Activated CD4-positive, alpha-beta memory T cell treated with anti-CD3 and anti-CD28 coated beads, Interleukin-2, amount 10 ng/mL, durations not matched to agents 7 days and 5 days (primary cell): ENCODE results near the gene SLC24A3. TPM values are rescaled to one million over a fixed set of nuclear protein-coding genes. Genes with fewer than 3 reads are reported as not detected.

Experiments
- CTCF ChIA-PET: fragments of 350-600 bp; sonication (Branson Sonifier 250); formaldehyde crosslinking; loops from one replicate; lab custom pipeline; 2021; ENCODE audit warnings: antibody characterized with exemption, inconsistent platforms; lab: Charles Lee
- POLR2A ChIA-PET: fragments of 350-600 bp; sonication (Branson Sonifier 250); formaldehyde crosslinking; loops from one replicate; lab custom pipeline; 2021; ENCODE audit warnings: antibody characterized with exemption; lab: Charles Lee
- DNase-seq: peaks from one replicate; pipeline ENCODE4 v3.0.0-alpha.2; 2020
- H3K27ac Mint-ChIP-seq: one replicate; pipeline ENCODE4 v1.8.0; 2021; ENCODE audit warnings: mild to moderate bottlenecking, mixed read lengths
- H3K27me3 Mint-ChIP-seq: one replicate; pipeline ENCODE4 v1.8.0; 2021; ENCODE audit warnings: mixed read lengths
- H3K36me3 Mint-ChIP-seq: one replicate; pipeline ENCODE4 v1.8.0; 2021; ENCODE audit warnings: low read depth, mixed read lengths
- H3K4me1 Mint-ChIP-seq: one replicate; pipeline ENCODE4 v1.8.0; 2021; ENCODE audit warnings: mixed read lengths
- H3K4me3 Mint-ChIP-seq: one replicate; pipeline ENCODE4 v1.8.0; 2021; ENCODE audit warnings: mild to moderate bottlenecking, mixed read lengths
- H3K9me3 Mint-ChIP-seq: one replicate; pipeline ENCODE4 v1.8.0; 2021; ENCODE audit warnings: mixed read lengths
- total RNA-seq, 2 experiments: library from RNA; stranded (reverse); gene quantifications; one replicate each; pipeline ENCODE4 v1.2.3, GENCODE V29; 2021

SLC24A3 gene
- total RNA-seq, 2 experiments from 2014 or later = not detected

DNA sequence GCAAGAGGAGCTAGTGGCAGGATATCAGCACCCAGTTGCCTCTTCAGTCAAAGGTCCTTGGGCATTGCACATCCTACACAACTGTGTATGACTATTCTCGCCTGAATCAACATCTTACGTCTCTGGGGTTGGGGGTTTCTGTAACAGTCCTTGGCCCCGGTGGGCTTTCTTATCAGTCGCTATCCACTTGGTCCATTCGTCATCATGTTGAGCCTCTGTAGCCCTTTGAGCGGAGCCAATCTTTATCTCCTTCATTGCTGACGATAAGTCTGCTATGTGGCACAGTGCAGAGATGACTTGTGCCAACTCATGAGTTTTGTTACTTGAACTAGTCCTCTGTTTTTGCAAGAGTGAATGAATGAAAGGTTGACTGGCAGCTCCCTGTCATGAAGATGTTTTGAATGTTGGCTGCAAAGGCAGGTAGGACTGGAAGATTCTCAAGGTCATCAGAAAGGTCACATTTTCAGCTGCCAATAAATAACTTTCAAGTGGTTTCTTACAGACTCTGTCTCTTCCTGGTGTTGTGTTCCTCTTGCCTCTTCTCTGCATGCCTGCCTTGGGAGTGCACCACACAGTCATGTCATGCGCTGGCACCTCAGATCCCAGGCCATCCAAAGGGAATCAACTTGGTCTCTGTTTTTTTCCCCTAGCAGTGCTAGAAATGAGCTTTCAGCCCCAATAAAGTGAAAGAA lies 238.9 kb downstream of the SLC24A3 start:
- Mint-ChIP-seq H3K27me3 (no peaks in the 10 kb centered on the region), H3K4me3 (no peak overlapping the region), H3K9me3 (no peaks in the 10 kb centered on the region), H3K27ac (no peak overlapping the region), H3K4me1 (no peaks in the 10 kb centered on the region), H3K36me3 (no peaks in the 10 kb centered on the region)
- ChIA-PET POLR2A (no interaction called here), CTCF (no interaction called here)
- DNase-seq = no peak

DNA sequence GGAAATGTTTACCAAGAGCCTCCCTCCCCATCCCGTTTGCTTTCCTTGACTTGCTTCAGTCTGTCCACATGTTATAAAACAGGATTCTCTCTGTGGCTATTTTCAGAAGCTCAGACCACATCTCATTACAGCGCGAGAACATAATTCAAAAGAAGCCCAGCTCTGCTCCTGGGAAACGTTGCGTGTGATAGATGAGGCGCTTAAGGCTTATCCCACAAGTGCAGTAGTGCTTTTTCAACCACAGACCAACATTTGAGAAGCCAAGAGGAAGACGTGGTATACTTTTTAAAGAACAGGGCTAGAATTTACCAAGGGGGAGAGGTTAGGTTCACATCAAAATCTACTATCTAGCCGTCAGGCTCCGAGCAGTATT lies 239.5 kb downstream of the SLC24A3 start:
- ChIA-PET CTCF (no interaction called here), POLR2A (no interaction called here)
- Mint-ChIP-seq H3K27me3 (no peaks in the 10 kb centered on the region), H3K27ac (no peak overlapping the region), H3K9me3 (no peaks in the 10 kb centered on the region), H3K4me1 (no peaks in the 10 kb centered on the region), H3K36me3 (no peaks in the 10 kb centered on the region), H3K4me3 (no peak overlapping the region)
- no peak for DNase-seq

DNA sequence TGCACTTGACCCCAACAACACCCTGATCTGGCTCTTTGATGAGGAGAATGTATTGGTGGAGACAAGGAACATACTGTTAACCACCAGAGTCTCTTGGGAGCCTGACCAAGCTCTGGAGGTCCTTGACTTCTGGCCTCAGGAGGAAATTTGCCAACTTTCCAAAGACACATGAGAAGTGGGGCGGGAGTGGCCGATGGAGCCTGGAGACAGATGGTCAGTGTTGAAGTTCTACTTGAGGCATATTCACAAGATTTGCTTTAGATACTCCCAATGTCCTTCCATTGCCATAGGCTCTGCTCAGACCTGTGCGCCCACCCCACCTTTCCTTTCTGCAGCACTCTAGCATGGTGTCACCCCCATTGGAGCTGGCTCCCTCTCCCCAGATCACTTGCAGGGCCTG lies 241.0 kb downstream of the SLC24A3 start:
- ChIA-PET POLR2A (no interaction called here), CTCF (no interaction called here)
- no peaks in the 10 kb centered on the region for H3K36me3 Mint-ChIP-seq
- no peak for DNase-seq
- H3K9me3 Mint-ChIP-seq = no peaks in the 10 kb centered on the region
- H3K27me3 Mint-ChIP-seq = no peaks in the 10 kb centered on the region
- no peak overlapping the region for H3K27ac Mint-ChIP-seq
- no peak overlapping the region for H3K4me3 Mint-ChIP-seq
- no peaks in the 10 kb centered on the region for H3K4me1 Mint-ChIP-seq

DNA sequence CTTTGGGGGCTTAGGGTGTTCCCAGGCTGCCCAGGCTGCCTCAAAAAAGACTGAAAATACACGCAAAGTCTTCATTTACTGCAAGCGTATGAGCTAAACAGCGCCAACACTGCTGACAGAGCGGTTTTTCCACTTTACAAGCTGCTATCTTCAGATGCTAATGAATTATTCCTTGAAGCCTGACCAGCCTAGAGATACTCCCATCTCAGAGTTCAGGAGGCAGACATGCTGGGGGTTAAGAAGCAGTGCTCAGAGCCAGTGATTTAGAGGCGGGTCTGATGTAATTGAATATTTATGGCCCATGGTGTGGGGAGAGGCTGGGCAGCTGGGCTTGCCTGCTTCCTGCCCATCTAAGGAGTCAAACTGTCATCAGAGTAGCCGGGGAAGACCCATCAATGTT lies 241.4 kb downstream of the SLC24A3 start:
- H3K27me3 Mint-ChIP-seq = no peaks in the 10 kb centered on the region
- H3K4me1 Mint-ChIP-seq = no peaks in the 10 kb centered on the region
- no peak overlapping the region for H3K4me3 Mint-ChIP-seq
- no peaks in the 10 kb centered on the region for H3K36me3 Mint-ChIP-seq
- H3K27ac Mint-ChIP-seq = no peak overlapping the region
- DNase-seq = no peak
- ChIA-PET POLR2A (no interaction called here), CTCF (no interaction called here)
- H3K9me3 Mint-ChIP-seq = no peaks in the 10 kb centered on the region

DNA sequence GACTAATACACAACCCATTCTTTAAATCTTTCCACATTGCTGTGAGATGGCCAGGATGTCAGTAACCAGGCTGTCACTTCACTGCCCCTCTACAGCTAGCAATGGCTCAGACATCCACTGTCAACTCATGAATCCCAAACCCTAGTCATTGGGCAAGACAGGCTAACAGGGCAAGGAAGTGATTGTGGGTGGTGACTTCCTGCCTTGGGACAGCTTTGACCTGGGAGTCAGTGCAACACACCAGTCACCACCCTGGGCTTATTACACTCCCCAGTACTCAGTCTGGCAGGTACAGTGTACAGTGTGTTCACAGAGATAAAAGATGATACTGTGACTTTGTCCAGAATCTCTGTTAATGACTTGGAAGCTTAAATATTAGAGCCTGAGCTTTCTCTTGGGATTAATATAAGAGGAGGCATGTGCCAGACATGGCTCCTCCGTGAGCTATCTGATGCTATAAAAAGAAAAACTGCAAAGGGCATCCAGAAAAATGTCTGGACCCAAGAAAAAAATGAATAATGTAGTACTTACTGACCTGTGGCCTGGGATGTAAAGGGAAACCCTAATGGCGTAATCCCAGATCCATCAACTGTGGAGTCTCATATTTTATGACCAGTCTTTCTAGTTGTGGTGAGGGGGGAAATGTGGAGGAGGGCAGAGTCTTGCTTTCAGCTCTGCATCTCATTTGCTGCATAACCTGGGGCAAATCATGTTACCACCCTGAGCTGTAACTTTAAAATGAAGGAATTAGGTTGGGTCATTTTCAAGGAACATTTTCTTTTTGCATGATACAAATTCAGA lies 244.4 kb downstream of the SLC24A3 start:
- Mint-ChIP-seq H3K4me3 (no peak overlapping the region), H3K4me1 (no peaks in the 10 kb centered on the region), H3K9me3 (no peaks in the 10 kb centered on the region), H3K27me3 (no peaks in the 10 kb centered on the region), H3K27ac (no peak overlapping the region), H3K36me3 (no peaks in the 10 kb centered on the region)
- CTCF ChIA-PET = no interaction called here
- no peak for DNase-seq
- POLR2A ChIA-PET = no interaction called here

DNA sequence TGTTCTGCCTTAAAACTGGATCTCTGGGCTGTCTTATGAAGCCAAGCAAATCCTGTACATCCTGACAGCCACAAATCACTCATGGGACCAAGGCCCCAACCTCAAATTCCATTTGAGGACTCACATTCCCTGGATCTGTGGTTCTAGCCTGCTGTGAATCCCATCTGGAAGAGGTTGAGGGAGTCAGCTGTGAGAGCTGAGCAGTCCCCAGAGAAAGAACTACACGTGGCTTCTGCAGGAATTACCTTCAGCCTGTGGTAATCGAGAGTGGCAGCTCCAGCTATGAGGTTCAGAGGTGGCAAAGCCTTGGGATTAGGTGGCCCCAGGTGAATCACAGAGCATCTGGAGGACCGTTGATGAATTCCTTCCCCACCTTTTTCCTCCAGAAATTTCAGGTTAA lies 245.2 kb downstream of the SLC24A3 start:
- Mint-ChIP-seq H3K27me3 (no peaks in the 10 kb centered on the region), H3K36me3 (no peaks in the 10 kb centered on the region), H3K27ac (no peak overlapping the region), H3K4me3 (no peak overlapping the region), H3K9me3 (no peaks in the 10 kb centered on the region), H3K4me1 (no peaks in the 10 kb centered on the region)
- ChIA-PET CTCF (no interaction called here), POLR2A (no interaction called here)
- no peak for DNase-seq

DNA sequence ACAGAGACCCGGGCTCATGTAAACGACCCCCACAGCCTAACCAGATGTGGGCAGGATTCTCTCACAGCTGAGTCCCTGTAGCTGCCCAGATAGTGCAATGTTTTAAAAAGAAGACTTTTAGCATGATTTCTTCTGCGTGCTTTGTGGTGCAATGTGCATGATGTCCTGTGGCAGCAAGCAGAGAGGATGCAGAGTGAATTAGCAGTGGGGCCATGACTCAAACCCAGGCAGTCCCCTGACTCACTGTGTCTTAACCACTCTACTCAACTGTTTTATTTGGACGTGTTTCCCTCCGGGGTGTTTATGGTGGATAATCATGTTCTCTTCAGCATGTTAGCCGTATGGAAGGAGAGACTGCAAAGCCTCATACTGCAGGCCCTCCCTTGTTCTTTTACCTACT lies 247.9 kb downstream of the SLC24A3 start:
- ChIA-PET POLR2A (no interaction called here), CTCF (no interaction called here)
- Mint-ChIP-seq H3K9me3 (peaks cover 4% of the 10 kb centered on the region), H3K27me3 (no peaks in the 10 kb centered on the region), H3K27ac (no peak overlapping the region), H3K4me3 (no peak overlapping the region), H3K36me3 (no peaks in the 10 kb centered on the region), H3K4me1 (no peaks in the 10 kb centered on the region)
- DNase-seq = no peak

DNA sequence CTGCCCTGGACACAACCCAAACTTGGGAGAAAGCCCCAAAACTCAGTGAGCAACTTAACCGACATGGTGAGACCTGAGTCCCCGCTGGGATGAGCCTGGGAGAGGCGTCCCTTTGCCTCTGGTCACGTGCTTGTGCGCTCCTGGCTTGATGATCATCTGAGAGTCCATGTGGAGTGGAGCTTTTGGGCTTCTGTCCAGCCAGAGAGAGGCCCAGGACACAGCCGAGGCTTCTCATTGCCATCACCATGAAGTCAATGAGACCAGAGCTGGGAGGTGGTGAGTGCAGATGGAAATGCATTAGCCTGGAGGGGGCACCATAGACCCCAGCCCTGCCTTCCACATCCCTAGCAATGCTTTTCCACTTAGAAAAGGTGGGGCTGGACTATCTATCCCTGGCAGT lies 250.0 kb downstream of the SLC24A3 start:
- H3K4me3 Mint-ChIP-seq = no peak overlapping the region
- H3K27ac Mint-ChIP-seq = no peak overlapping the region
- H3K4me1 Mint-ChIP-seq = no peaks in the 10 kb centered on the region
- no peaks in the 10 kb centered on the region for H3K27me3 Mint-ChIP-seq
- CTCF ChIA-PET = no interaction called here
- DNase-seq = no peak
- H3K9me3 Mint-ChIP-seq = peaks cover 7% of the 10 kb centered on the region
- H3K36me3 Mint-ChIP-seq = no peaks in the 10 kb centered on the region
- POLR2A ChIA-PET = no interaction called here

DNA sequence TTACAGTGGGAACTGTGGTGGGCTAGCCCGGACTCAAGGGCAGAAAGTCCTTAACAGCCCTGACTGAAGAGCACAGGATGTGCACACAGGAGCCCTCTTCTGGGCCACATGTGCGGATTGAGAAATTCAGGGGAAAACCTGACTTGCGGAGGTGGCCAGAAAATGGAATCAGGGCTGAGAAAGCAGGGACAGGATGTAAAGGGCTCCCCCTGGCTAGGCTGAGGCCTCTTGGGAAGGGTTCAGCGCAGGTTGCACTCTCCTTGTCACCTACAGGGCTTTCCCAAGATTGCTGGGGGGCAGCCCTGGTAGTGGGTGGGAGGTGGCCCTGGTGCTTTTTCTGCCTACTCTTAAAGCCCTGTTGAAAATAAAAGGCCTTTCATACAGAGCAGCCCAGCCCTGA lies 251.2 kb downstream of the SLC24A3 start:
- no peak for DNase-seq
- H3K9me3 Mint-ChIP-seq = peaks cover 7% of the 10 kb centered on the region
- H3K4me3 Mint-ChIP-seq = no peak overlapping the region
- ChIA-PET POLR2A (no interaction called here), CTCF (no interaction called here)
- no peaks in the 10 kb centered on the region for H3K27me3 Mint-ChIP-seq
- H3K36me3 Mint-ChIP-seq = no peaks in the 10 kb centered on the region
- no peaks in the 10 kb centered on the region for H3K4me1 Mint-ChIP-seq
- no peak overlapping the region for H3K27ac Mint-ChIP-seq

DNA sequence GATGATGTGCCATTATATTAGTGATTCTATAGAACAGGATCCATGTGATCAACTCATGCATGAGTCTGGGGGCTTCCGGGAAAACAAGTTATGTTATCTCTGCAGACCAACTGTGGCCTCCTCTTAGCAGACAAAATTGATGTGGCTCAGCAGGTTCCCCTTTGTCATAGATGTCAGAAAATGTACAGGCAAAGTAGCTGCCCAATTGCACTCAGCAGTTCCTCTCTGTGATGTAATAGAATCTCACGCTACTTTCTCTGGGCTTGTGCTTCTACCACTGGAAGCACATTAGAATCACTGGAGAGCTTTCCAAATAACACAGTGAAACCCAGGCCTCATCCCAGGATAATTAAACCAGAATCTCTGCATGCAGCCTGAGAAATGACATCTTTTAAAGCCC lies 253.1 kb downstream of the SLC24A3 start:
- no peaks in the 10 kb centered on the region for H3K4me1 Mint-ChIP-seq
- peaks cover 7% of the 10 kb centered on the region for H3K9me3 Mint-ChIP-seq
- CTCF ChIA-PET = no interaction called here
- no peaks in the 10 kb centered on the region for H3K27me3 Mint-ChIP-seq
- H3K27ac Mint-ChIP-seq = no peak overlapping the region
- no peaks in the 10 kb centered on the region for H3K36me3 Mint-ChIP-seq
- DNase-seq = no peak
- POLR2A ChIA-PET = no interaction called here
- H3K4me3 Mint-ChIP-seq = no peak overlapping the region

DNA sequence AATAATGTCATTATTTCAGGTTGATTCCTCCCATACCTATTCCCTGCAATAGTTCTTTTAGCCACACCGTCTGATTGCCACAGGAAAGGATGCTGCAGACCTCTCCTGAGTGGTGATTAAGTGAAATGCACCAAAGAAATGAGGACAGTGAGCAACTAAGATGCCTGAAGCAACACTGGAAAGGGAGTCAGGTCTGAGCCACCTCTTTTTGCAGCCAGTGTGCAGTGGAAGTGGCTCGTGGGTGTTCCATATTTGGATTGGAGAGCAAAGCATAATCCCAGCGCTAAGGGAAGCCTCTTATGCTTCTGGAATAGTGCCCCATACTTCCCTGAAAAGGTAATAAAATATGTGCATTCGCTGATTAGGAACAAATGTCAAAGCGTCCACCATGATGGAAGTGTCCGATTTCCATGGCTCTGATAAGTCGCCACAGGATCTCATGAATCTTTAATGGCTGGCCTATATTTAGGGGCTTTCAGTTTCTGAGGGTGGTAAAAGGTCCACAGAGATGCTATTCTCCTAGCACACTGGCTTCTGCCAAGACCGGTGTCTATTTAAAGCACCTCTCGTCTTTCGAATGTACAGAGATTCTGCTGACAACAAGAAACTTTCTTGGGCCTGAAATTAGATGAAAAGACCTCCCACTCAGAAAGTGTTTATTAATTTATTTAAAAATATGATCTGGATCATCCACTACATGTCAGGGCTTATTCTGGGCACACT lies 253.9 kb downstream of the SLC24A3 start:
- Mint-ChIP-seq H3K36me3 (no peaks in the 10 kb centered on the region), H3K27me3 (no peaks in the 10 kb centered on the region), H3K4me3 (no peak overlapping the region), H3K4me1 (no peaks in the 10 kb centered on the region), H3K9me3 (peaks cover 7% of the 10 kb centered on the region), H3K27ac (no peak overlapping the region)
- no peak for DNase-seq
- ChIA-PET CTCF (no interaction called here), POLR2A (no interaction called here)

DNA sequence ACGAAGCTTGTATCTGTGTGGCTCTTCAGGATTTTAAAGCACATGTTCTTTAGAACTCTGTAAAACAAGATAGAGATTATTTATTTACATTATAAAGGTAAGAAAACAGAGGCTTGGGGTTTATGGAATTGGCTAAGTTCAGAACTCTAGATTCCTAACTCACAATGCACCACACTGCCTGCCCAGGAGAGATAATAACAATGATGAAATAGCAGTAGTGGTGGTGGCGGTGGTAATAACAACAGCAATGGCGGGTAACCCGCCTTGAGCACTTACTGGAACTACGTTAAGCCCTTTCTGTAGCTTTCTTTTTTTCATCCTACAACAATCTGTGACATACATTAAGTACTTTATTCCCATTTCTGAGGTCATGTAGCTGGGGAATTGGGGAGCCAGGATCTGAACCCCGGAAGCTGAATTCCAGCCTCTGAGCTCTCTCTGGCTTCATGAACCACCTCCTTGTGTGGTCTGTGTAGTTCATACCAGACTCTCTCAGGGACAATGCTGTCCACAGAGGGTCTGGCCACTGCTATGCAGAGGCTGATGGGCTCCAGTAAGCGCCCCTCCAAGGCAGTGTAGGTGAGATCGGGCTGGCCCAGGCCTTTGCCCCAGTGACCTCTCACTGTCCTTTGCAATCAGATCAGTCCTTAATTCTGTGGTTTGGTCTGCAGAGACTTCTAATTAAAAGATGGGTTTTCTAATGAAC lies 260.9 kb downstream of the SLC24A3 start:
- H3K4me1 Mint-ChIP-seq = no peaks in the 10 kb centered on the region
- H3K36me3 Mint-ChIP-seq = no peaks in the 10 kb centered on the region
- CTCF ChIA-PET = no interaction called here
- no peak overlapping the region for H3K4me3 Mint-ChIP-seq
- no peaks in the 10 kb centered on the region for H3K27me3 Mint-ChIP-seq
- no peaks in the 10 kb centered on the region for H3K9me3 Mint-ChIP-seq
- no peak for DNase-seq
- POLR2A ChIA-PET = no interaction called here
- no peak overlapping the region for H3K27ac Mint-ChIP-seq

DNA sequence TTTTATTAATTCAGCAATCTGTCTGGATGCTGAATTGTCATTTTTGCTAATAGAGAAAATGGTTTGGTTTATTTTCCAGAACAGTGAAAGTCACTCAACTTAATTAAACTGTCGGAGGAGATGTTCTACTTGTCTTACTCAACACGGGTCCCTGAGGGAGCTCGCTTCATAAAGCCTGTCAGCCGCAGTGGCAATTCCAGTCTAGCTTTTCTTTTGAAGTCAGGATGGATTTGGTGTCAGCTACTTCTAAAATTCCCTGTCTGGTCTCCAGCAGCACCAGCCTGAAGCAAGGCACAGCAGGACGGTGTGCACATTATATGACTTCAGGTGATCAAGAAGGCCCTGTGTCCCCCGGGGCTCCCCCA lies 261.5 kb downstream of the SLC24A3 start:
- H3K27ac Mint-ChIP-seq = no peak overlapping the region
- no peak for DNase-seq
- H3K4me1 Mint-ChIP-seq = no peaks in the 10 kb centered on the region
- H3K27me3 Mint-ChIP-seq = no peaks in the 10 kb centered on the region
- CTCF ChIA-PET = no interaction called here
- POLR2A ChIA-PET = no interaction called here
- H3K4me3 Mint-ChIP-seq = no peak overlapping the region
- H3K9me3 Mint-ChIP-seq = no peaks in the 10 kb centered on the region
- H3K36me3 Mint-ChIP-seq = no peaks in the 10 kb centered on the region
